Liver (tissue), 3 donors: ENCODE results near the gene DDX5.

Experiments used
- ATF3 ChIP-seq: IDR thresholded peaks from 2 replicates; pipeline ENCODE4 v1.6.1; 2016; ENCODE audit warnings: antibody characterized with exemption
- CTCF ChIP-seq: fragments of 150-350 bp; IDR thresholded peaks from 2 replicates; pipeline ENCODE4 v1.5.1; 2017; ENCODE audit warnings: improper control_type of control experiment, low read depth, low read length; ENCODE audit not compliant: missing input control
- EGR1 ChIP-seq, 2 donors: IDR thresholded peaks; 2 replicates each; pipeline ENCODE4 v1.6.1; 2016 to 2018; ENCODE audit warnings: antibody characterized with exemption in 2 of 2, low read depth in 2 of 2
- FOXA1 ChIP-seq: IDR thresholded peaks from 2 replicates; pipeline ENCODE4 v1.6.1; 2016; ENCODE audit warnings: antibody characterized with exemption
- GABPA ChIP-seq, 2 donors: IDR thresholded peaks in 1 of 2; conservative IDR thresholded peaks in 1 of 2; 2 replicates each; pipeline ENCODE4 v1.6.1; 2016; ENCODE audit warnings: antibody characterized with exemption in 2 of 2, mild to moderate bottlenecking in 1 of 2, moderate library complexity in 1 of 2
- HNF4A ChIP-seq, 2 donors: conservative IDR thresholded peaks; 2 replicates each; pipeline ENCODE4 v1.6.1; 2016; ENCODE audit warnings: antibody characterized with exemption in 2 of 2, mild to moderate bottlenecking in 2 of 2
- MAX ChIP-seq: IDR thresholded peaks from 2 replicates; pipeline ENCODE4 v1.6.1; 2016; ENCODE audit warnings: antibody characterized with exemption
- RAD21 ChIP-seq, 2 donors: IDR thresholded peaks; 2 replicates each; pipeline ENCODE4 v1.6.1; 2016; ENCODE audit warnings: antibody characterized with exemption in 2 of 2, mild to moderate bottlenecking in 2 of 2
- REST ChIP-seq: IDR thresholded peaks from 2 replicates; pipeline ENCODE4 v1.6.1; 2016; ENCODE audit warnings: antibody characterized with exemption, mild to moderate bottlenecking
- TAF1 ChIP-seq: conservative IDR thresholded peaks from 2 replicates; pipeline ENCODE4 v1.6.1; 2016; ENCODE audit warnings: antibody characterized with exemption, mild to moderate bottlenecking
- YY1 ChIP-seq: IDR thresholded peaks from 2 replicates; pipeline ENCODE4 v1.6.1; 2016; ENCODE audit warnings: antibody characterized with exemption, mild to moderate bottlenecking
- ZBTB33 ChIP-seq: IDR thresholded peaks from 2 replicates; pipeline ENCODE4 v1.6.1; 2016; ENCODE audit warnings: antibody characterized with exemption
- donor health status: healthy.
- donor health status: healthy.

GRCh38 chr17:64554028-64554637 lies 48.0 kb upstream of the DDX5 start:
- TF ChIP-seq ZBTB33 (no peak), MAX (no peak), CTCF (no peak), FOXA1 (no peak), TAF1 (no peak), ATF3 (no peak), GABPA (IDR thresholded peaks at IDR 0.05 in 1 of 2, conservative IDR thresholded peaks at IDR 0.05 in 1 of 2) (no peak), EGR1 (IDR thresholded peaks at IDR 0.05; ENCODE audit: low read depth in 2 of 2) (no peak), HNF4A (conservative IDR thresholded peaks at IDR 0.05) (no peak), YY1 (no peak), RAD21 (IDR thresholded peaks at IDR 0.05) (no peak), REST (no peak)
